Ascending aorta (tissue), 2 donors: ENCODE data around the gene YIPF1. TPM values are rescaled to one million over a fixed set of nuclear protein-coding genes. Genes with fewer than 3 reads are reported as not detected.

Experiments
- DNase-seq, 2 donors: peaks; one replicate each; pipeline ENCODE4 v3.0.0-alpha.2; 2019; ENCODE audit warnings: low spot score in 2 of 2
- H3K27ac ChIP-seq, 2 donors: fragments of 200-600 bp; sonication (generic); one replicate each; pipeline ENCODE4 v1.5.1; 2016 to 2017; ENCODE audit warnings: mild to moderate bottlenecking in 1 of 2
- H3K27me3 ChIP-seq: fragments of 200-600 bp; sonication (generic); one replicate; pipeline ENCODE4 v1.5.1; 2017
- H3K36me3 ChIP-seq, 2 donors: fragments of 200-600 bp; sonication (generic); one replicate each; pipeline ENCODE4 v1.5.1; 2016
- H3K4me1 ChIP-seq, 2 donors: fragments of 200-600 bp; sonication (generic); one replicate each; pipeline ENCODE4 v1.5.1; 2016 to 2017; ENCODE audit warnings: mild to moderate bottlenecking in 1 of 2
- H3K4me3 ChIP-seq, 2 donors: fragments of 200-600 bp; sonication (generic); one replicate each; pipeline ENCODE4 v1.5.1; 2016 to 2017; ENCODE audit warnings: mild to moderate bottlenecking in 1 of 2
- H3K9me3 ChIP-seq, 2 donors: fragments of 200-600 bp; sonication (generic); one replicate each; pipeline ENCODE4 v1.5.1; 2016
- CTCF ChIP-seq, 3 experiments: fragments of 200-600 bp in 2 of 3; fragments of 450-650 bp in 1 of 3; sonication (generic) in 2 of 3; IDR thresholded peaks; one replicate each; pipeline ENCODE4 v1.5.1; 2016 to 2019; ENCODE audit warnings: antibody characterized with exemption in 3 of 3, mild to moderate bottlenecking in 1 of 3, moderate library complexity in 1 of 3
- intact Hi-C: fragments of 100-400 bp; cut with DNase I; formaldehyde crosslinking; loops from one replicate; pipeline ENCODE4 v1.15.1; 2023
- total RNA-seq: library from RNA; depleted of rRNA; stranded (reverse); fragments of >200 nt; gene quantifications from one replicate; pipeline ENCODE4 v1.1.0, GENCODE V29; 2016

YIPF1 gene
- total RNA-seq = 17.0 TPM

- peak; percentile 68 to 96 for DNase-seq
- H3K36me3 ChIP-seq = peaks cover 4 to 13% of the 10 kb centered on the region in 2 donors
- no peaks in the 10 kb centered on the region for H3K27me3 ChIP-seq
- no peak for TF ChIP-seq CTCF (IDR thresholded peaks at IDR 0.05)
- intact Hi-C loops = loop anchor here (1.0 to 10.0 kb wide), 5 partner anchors 52 to 605 kb away; partner anchors contain the start of genes IFT25, NDC1, SSBP3 and TCEANC2
- H3K4me1 ChIP-seq = peaks cover 7 to 9% of the 10 kb centered on the region in 2 donors
- peak within 1 kb of the TSS; percentile 79 to 83 for H3K4me3 ChIP-seq
- H3K27ac ChIP-seq = peak within 1 kb of the TSS; percentile 71 to 87
- no peaks in the 10 kb centered on the region for H3K9me3 ChIP-seq
Observed at GRCh38 chr1:53889304-53890298, at the start of gene YIPF1. TSS of gene YIPF1 (minus strand) at chr1:53889797. CDS start at chr1:53888937, 860 bp downstream.

- no peak overlapping the region for H3K27ac ChIP-seq
- intact Hi-C loops = no loop called here
- no peak for TF ChIP-seq CTCF (IDR thresholded peaks at IDR 0.05)
- H3K36me3 ChIP-seq = no peaks in the 10 kb centered on the region
- peaks cover 0 to 2% of the 10 kb centered on the region in 2 donors for H3K4me1 ChIP-seq
- no peak overlapping the region for H3K4me3 ChIP-seq
- DNase-seq = no peak
- no peaks in the 10 kb centered on the region for H3K9me3 ChIP-seq
- no peaks in the 10 kb centered on the region for H3K27me3 ChIP-seq
Observed at GRCh38 chr1:53938136-53938830, 48.7 kb upstream of the YIPF1 start.

GRCh38 chr1:53936430-53936829 is 46.8 kb upstream of the YIPF1 start:
- no peaks in the 10 kb centered on the region for H3K27me3 ChIP-seq
- no peaks in the 10 kb centered on the region for H3K9me3 ChIP-seq
- peak overlapping the region in 1 of 2 donors; percentile 2 for H3K27ac ChIP-seq
- no peak overlapping the region for H3K4me3 ChIP-seq
- no peaks in the 10 kb centered on the region for H3K36me3 ChIP-seq
- peaks cover 0 to 2% of the 10 kb centered on the region in 2 donors for H3K4me1 ChIP-seq
- no peak for DNase-seq
- TF ChIP-seq CTCF (IDR thresholded peaks at IDR 0.05) = no peak
- intact Hi-C loops = no loop called here

- Histone ChIP-seq H3K36me3 (peaks cover 0 to 2% of the 10 kb centered on the region in 2 donors), H3K27ac (no peak overlapping the region), H3K4me1 (peaks cover 0 to 2% of the 10 kb centered on the region in 2 donors), H3K9me3 (no peaks in the 10 kb centered on the region), H3K4me3 (no peak overlapping the region), H3K27me3 (no peaks in the 10 kb centered on the region)
- intact Hi-C loops = no loop called here
- DNase-seq = no peak
- no peak for TF ChIP-seq CTCF (IDR thresholded peaks at IDR 0.05)
Observed at GRCh38 chr1:53934170-53934765, 44.7 kb upstream of the YIPF1 start.

GRCh38 chr1:53931523-53931922 is 41.9 kb upstream of the YIPF1 start:
- DNase-seq = no peak
- Histone ChIP-seq H3K27me3 (no peaks in the 10 kb centered on the region), H3K36me3 (peaks cover 5 to 23% of the 10 kb centered on the region in 2 donors), H3K9me3 (no peaks in the 10 kb centered on the region), H3K27ac (no peak overlapping the region), H3K4me1 (no peaks in the 10 kb centered on the region), H3K4me3 (no peak overlapping the region)
- intact Hi-C loops = no loop called here
- TF ChIP-seq CTCF (IDR thresholded peaks at IDR 0.05) = no peak
